PC-9 (cell line): Measurements from ENCODE around the gene PITPNC1.

ENCODE experiments used
- CTCF ChIP-seq: fragments of 200-600 bp; sonication (generic); conservative IDR thresholded peaks from 2 replicates; pipeline ENCODE4 v1.6.1; 2017; ENCODE audit warnings: mixed run types, antibody characterized with exemption, mild to moderate bottlenecking, moderate library complexity
- EZH2 ChIP-seq: fragments of 200-600 bp; sonication (generic); IDR thresholded peaks from 2 replicates; pipeline ENCODE4 v1.8.0; 2017; ENCODE audit warnings: antibody characterized with exemption, low read depth

GRCh38 chr17:67519801-67520251, 142.7 kb downstream of the PITPNC1 start:
- TF ChIP-seq CTCF (no peak), EZH2 (no peak)
